K562 (cell line): ENCODE measurements around the gene PLD1. TPM values are rescaled to one million over a fixed set of nuclear protein-coding genes. Genes with fewer than 3 reads are reported as not detected.

ENCODE experiments used
- ATAC-seq: fragments of 200-7000 bp; cut with Tn5 transposase; 3 replicates; pipeline ENCODE4 v1.9.1; 2020; ENCODE audit warnings: moderate library complexity
- BruUV-seq: library from RNA; stranded (reverse); fragments of 400-500 nt; replicated peaks from 2 replicates; lab custom pipeline; 2021; lab: Mats Ljungman, UMichigan
- CTCF ChIA-PET: fragments of 300-600 bp; formaldehyde crosslinking; extraction: SDS; loops from one replicate; lab custom pipeline; 2021; ENCODE audit warnings: low intra/inter-chr PET ratio; lab: Yijun Ruan, JAX
- POLR2A ChIA-PET: fragments of 300-600, 350-650 bp; sonication (Branson Sonifier 250); formaldehyde crosslinking; extraction: SDS; loops from one replicate; lab custom pipeline; 2021; ENCODE audit warnings: antibody characterized with exemption, inconsistent platforms; lab: Yijun Ruan, JAX
- DNase-seq, 4 experiments: peaks; one replicate each; pipeline versions ENCODE4 v3.0.0 to v3.0.0-alpha.2; 2011 to 2018; ENCODE audit warnings: low spot score in 3 of 4, mixed read lengths in 3 of 4; ENCODE audit errors: extremely low read depth in 1 of 4
- FAIRE-seq: peaks from 2 replicates; lab custom pipeline; 2011; peaks lifted over from hg19 to GRCh38; lab: Jason Lieb, UNC
- H2AFZ ChIP-seq: 2 replicates; pipeline ENCODE4 v1.6.0; 2011; ENCODE audit warnings: low read depth, low read length, control low read depth, inconsistent platforms
- H3K27ac ChIP-seq: fragments of 200-600 bp; 3 replicates; pipeline ENCODE4 v1.8.0; 2011; ENCODE audit warnings: low read depth, mild to moderate bottlenecking, control low read depth, inconsistent platforms, low read length, moderate library complexity, mixed read lengths; ENCODE audit errors: extremely low read depth
- H3K27me3 ChIP-seq, 2 experiments: fragments of 300-600 bp in 1 of 2; 2 replicates in 1 of 2; 3 replicates in 1 of 2; pipeline versions ENCODE4 v1.6.0 to v1.8.0; 2011; ENCODE audit warnings: inconsistent platforms in 2 of 2, low read length in 2 of 2, mild to moderate bottlenecking in 1 of 2, mixed read lengths in 1 of 2, moderate library complexity in 1 of 2; ENCODE audit not compliant: control insufficient read depth in 2 of 2, insufficient read depth in 2 of 2
- H3K36me3 ChIP-seq: fragments of 300-600 bp; 3 replicates; pipeline ENCODE4 v1.8.0; 2011; ENCODE audit warnings: mild to moderate bottlenecking, low read length, inconsistent platforms; ENCODE audit not compliant: control insufficient read depth, insufficient read depth
- H3K4me1 ChIP-seq, 2 experiments: fragments of 200-600 bp in 1 of 2; replicated peaks in 1 of 2; 2 replicates in 1 of 2; 3 replicates in 1 of 2; pipeline versions ENCODE4 v1.5.1 to v1.8.0; 2011; ENCODE audit warnings: inconsistent platforms in 2 of 2, low read length in 2 of 2, mild to moderate bottlenecking in 1 of 2, mixed read lengths in 1 of 2, moderate library complexity in 1 of 2; ENCODE audit not compliant: control insufficient read depth in 2 of 2, insufficient read depth in 2 of 2
- H3K4me2 ChIP-seq: 2 replicates; pipeline ENCODE4 v1.6.1; 2011; ENCODE audit warnings: low read length, control low read depth, inconsistent platforms, mixed read lengths; ENCODE audit not compliant: insufficient read depth
- H3K4me3 ChIP-seq: fragments of 200-600 bp; sonication (generic), shearing (Covaris generic); 2 replicates; pipeline ENCODE4 v1.5.1; 2016; ENCODE audit warnings: control low read depth, inconsistent platforms
- H3K79me2 ChIP-seq: fragments of 200-600 bp; 3 replicates; pipeline ENCODE4 v1.8.0; 2011; ENCODE audit warnings: low read length, inconsistent platforms; ENCODE audit not compliant: control insufficient read depth, insufficient read depth
- H3K9ac ChIP-seq, 2 experiments: 2 replicates each; pipeline versions ENCODE4 v1.6.0 to v1.6.1; 2011; ENCODE audit warnings: low read depth in 2 of 2, low read length in 2 of 2, control low read depth in 1 of 2, inconsistent platforms in 1 of 2, mild to moderate bottlenecking in 1 of 2, mixed read lengths in 1 of 2; ENCODE audit not compliant: insufficient read depth in 1 of 2
- H3K9me1 ChIP-seq: one replicate; pipeline ENCODE4 v1.6.0; 2011; ENCODE audit warnings: inconsistent platforms, mild to moderate bottlenecking, low read length, moderate library complexity; ENCODE audit not compliant: control insufficient read depth, insufficient read depth
- H3K9me3 ChIP-seq: replicated peaks from 2 replicates; pipeline ENCODE4 v1.5.1; 2011; ENCODE audit warnings: low read depth, low read length, inconsistent platforms; ENCODE audit not compliant: control insufficient read depth, insufficient read depth
- H4K20me1 ChIP-seq: replicated peaks from 2 replicates; pipeline ENCODE4 v1.6.1; 2011; ENCODE audit warnings: low read length, inconsistent platforms, mixed read lengths; ENCODE audit not compliant: control insufficient read depth, insufficient read depth
- E2F3 ChIP-seq: fragments of 250-450 bp; sonication (Bioruptor Pico); IDR thresholded peaks from 2 replicates; pipeline ENCODE4 v1.4.0; 2020; ENCODE audit warnings: mild to moderate bottlenecking
- KAT8 ChIP-seq: fragments of 450-650 bp; IDR thresholded peaks from 2 replicates; pipeline ENCODE4 v1.6.1; 2016; ENCODE audit warnings: low read depth, mild to moderate bottlenecking
- KDM4B ChIP-seq, 2 experiments: fragments of 450-650 bp in 1 of 2; sonication (generic) in 1 of 2; IDR thresholded peaks; 2 replicates each; pipeline ENCODE4 v1.6.1; 2016 to 2017; ENCODE audit warnings: borderline replicate concordance in 2 of 2, antibody characterized with exemption in 1 of 2, low read depth in 1 of 2, mild to moderate bottlenecking in 1 of 2
- NUFIP1 ChIP-seq: fragments of 450-650 bp; IDR thresholded peaks from 2 replicates; pipeline ENCODE4 v1.6.1; 2018; ENCODE audit not compliant: partially characterized antibody
- ZNF354B ChIP-seq: fragments of 250-450 bp; sonication (Bioruptor Pico); IDR thresholded peaks from 2 replicates; pipeline ENCODE4 v1.4.0; 2020
- WGBS: fragments of 100-300 bp; shearing (Covaris generic); methylation state at CpG from one replicate; pipeline ENCODE4 v1.1.6; 2016; ENCODE audit warnings: low coverage, mixed read lengths; ENCODE audit not compliant: insufficient coverage; ENCODE audit errors: missing lambda C conversion rate; 5-methylcytosine and 5-hydroxymethylcytosine counted together
- in situ Hi-C: fragments of 300-500 bp; cut with MboI; formaldehyde crosslinking; loops from 4 replicates; pipeline ENCODE4 v1.15.0; 2018; ENCODE audit warnings: inconsistent platforms, mixed read lengths
- intact Hi-C: fragments of 100-400 bp; cut with micrococcal nuclease; formaldehyde crosslinking; loops from 2 replicates; pipeline ENCODE4 v1.14.2; 2022
- polyA plus RNA-seq, 8 experiments: library from polyadenylated mRNA; depleted of rRNA in 4 of 8; stranded (reverse) in 5 of 8; unstranded in 3 of 8; fragments of >200 nt; fragmentation: Nextera tagmentation in 2 of 8; fragmentation: Illumina TruSeq in 1 of 8; extraction: Ambion mirVana in 2 of 8; extraction: Trizol in 1 of 8; gene quantifications; 2 replicates each; pipeline versions ENCODE4 v1.2.1 to v1.2.3, GENCODE V29; 2011 to 2014; ENCODE audit warnings: inconsistent platforms in 1 of 8, missing spikeins in 1 of 8
- total RNA-seq, 7 experiments: library from RNA; depleted of rRNA in 6 of 7; stranded (reverse); fragments of >200 nt in 6 of 7; fragmentation: Illumina TruSeq in 2 of 7; extraction: Trizol in 2 of 7; gene quantifications; 2 replicates each; pipeline versions ENCODE4 v1.2.1 to v1.2.3, GENCODE V29; 2011 to 2021; ENCODE audit warnings: low replicate concordance in 1 of 7
- TF ChIP-seq, protein P1 (sequence below): fragments of 450-650 bp; formaldehyde crosslinking; IDR thresholded peaks from 2 replicates; pipeline ENCODE4 v1.4.0; 2020; ENCODE audit warnings: mild to moderate bottlenecking, moderate library complexity
- TF ChIP-seq, protein P2 (sequence below): sonication (generic); formaldehyde crosslinking; IDR thresholded peaks from 2 replicates; pipeline ENCODE4 v1.8.1; 2023; ENCODE audit warnings: missing genetic modification reagents, mild to moderate bottlenecking, borderline replicate concordance
- TF ChIP-seq, protein P3 (sequence below): fragments of 450-650 bp; IDR thresholded peaks from 2 replicates; pipeline ENCODE4 v1.6.1; 2017; ENCODE audit warnings: mild to moderate bottlenecking, moderate library complexity

Gene PLD1
- total and polyA plus RNA-seq, 9 of the 15 experiments (the other 6 are each of a cell fraction or from before 2014, with no cell fraction given): 8.4 to 26.1 (median 18.6) TPM

DNA sequence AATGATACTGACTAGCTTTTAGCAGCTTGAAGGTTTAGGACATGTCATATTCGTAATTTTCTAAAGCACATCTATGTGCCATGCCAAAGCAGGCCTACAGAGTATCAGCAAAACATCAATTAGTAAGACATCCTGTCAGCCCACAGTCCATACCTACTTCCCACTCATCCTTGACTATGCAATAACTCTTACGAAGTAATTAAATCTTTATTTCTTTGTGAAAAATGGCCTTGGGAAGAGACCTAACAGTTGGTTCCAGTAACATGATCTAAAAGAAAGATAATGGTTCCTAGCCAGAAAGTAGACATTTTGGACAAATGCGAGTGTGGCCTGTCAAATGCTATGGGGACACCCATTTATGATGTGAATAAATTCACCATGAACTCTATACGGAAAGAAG is 177.5 kb downstream of the PLD1 start:
- CTCF ChIA-PET: no interaction called here
- Histone ChIP-seq H2AFZ (no peak overlapping the region), H3K27me3 (no peaks in the 10 kb centered on the region), H3K79me2 (no peaks in the 10 kb centered on the region), H3K9ac (no peak overlapping the region), H3K9me1 (no peaks in the 10 kb centered on the region), H3K4me3 (no peak overlapping the region), H3K27ac (no peak overlapping the region), H3K9me3 (no peaks in the 10 kb centered on the region), H3K4me2 (no peak overlapping the region), H3K36me3 (no peaks in the 10 kb centered on the region), H3K4me1 (no peaks in the 10 kb centered on the region), H4K20me1 (no peaks in the 10 kb centered on the region)
- 59% methylated on average over 4 of the region's 4 CpGs for WGBS
- in situ Hi-C loops: no loop called here
- BruUV-seq: no TSS peak
- ATAC-seq: no peak
- no peak for TF ChIP-seq NUFIP1
- TF ChIP-seq, protein P1, sequence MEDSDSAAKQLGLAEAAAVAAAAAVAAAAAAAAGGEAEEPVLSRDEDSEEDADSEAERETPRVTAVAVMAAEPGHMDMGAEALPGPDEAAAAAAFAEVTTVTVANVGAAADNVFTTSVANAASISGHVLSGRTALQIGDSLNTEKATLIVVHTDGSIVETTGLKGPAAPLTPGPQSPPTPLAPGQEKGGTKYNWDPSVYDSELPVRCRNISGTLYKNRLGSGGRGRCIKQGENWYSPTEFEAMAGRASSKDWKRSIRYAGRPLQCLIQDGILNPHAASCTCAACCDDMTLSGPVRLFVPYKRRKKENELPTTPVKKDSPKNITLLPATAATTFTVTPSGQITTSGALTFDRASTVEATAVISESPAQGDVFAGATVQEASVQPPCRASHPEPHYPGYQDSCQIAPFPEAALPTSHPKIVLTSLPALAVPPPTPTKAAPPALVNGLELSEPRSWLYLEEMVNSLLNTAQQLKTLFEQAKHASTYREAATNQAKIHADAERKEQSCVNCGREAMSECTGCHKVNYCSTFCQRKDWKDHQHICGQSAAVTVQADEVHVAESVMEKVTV (CRISPR knock-in tag): no peak
- TF ChIP-seq, protein P2, sequence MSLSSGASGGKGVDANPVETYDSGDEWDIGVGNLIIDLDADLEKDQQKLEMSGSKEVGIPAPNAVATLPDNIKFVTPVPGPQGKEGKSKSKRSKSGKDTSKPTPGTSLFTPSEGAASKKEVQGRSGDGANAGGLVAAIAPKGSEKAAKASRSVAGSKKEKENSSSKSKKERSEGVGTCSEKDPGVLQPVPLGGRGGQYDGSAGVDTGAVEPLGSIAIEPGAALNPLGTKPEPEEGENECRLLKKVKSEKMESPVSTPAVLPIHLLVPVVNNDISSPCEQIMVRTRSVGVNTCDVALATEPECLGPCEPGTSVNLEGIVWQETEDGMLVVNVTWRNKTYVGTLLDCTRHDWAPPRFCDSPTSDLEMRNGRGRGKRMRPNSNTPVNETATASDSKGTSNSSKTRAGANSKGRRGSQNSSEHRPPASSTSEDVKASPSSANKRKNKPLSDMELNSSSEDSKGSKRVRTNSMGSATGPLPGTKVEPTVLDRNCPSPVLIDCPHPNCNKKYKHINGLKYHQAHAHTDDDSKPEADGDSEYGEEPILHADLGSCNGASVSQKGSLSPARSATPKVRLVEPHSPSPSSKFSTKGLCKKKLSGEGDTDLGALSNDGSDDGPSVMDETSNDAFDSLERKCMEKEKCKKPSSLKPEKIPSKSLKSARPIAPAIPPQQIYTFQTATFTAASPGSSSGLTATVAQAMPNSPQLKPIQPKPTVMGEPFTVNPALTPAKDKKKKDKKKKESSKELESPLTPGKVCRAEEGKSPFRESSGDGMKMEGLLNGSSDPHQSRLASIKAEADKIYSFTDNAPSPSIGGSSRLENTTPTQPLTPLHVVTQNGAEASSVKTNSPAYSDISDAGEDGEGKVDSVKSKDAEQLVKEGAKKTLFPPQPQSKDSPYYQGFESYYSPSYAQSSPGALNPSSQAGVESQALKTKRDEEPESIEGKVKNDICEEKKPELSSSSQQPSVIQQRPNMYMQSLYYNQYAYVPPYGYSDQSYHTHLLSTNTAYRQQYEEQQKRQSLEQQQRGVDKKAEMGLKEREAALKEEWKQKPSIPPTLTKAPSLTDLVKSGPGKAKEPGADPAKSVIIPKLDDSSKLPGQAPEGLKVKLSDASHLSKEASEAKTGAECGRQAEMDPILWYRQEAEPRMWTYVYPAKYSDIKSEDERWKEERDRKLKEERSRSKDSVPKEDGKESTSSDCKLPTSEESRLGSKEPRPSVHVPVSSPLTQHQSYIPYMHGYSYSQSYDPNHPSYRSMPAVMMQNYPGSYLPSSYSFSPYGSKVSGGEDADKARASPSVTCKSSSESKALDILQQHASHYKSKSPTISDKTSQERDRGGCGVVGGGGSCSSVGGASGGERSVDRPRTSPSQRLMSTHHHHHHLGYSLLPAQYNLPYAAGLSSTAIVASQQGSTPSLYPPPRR: no peak
- TF ChIP-seq KDM4B (IDR thresholded peaks at IDR 0.05; ENCODE audit: borderline replicate concordance in 2 of 2, low read depth in 1 of 2): no peak
- no peak for TF ChIP-seq E2F3 (CRISPR knock-in tag)
- no peak for TF ChIP-seq ZNF354B (CRISPR knock-in tag)
- TF ChIP-seq, protein P3, sequence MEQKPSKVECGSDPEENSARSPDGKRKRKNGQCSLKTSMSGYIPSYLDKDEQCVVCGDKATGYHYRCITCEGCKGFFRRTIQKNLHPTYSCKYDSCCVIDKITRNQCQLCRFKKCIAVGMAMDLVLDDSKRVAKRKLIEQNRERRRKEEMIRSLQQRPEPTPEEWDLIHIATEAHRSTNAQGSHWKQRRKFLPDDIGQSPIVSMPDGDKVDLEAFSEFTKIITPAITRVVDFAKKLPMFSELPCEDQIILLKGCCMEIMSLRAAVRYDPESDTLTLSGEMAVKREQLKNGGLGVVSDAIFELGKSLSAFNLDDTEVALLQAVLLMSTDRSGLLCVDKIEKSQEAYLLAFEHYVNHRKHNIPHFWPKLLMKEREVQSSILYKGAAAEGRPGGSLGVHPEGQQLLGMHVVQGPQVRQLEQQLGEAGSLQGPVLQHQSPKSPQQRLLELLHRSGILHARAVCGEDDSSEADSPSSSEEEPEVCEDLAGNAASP: no peak
- no peak for TF ChIP-seq KAT8
- no peak for DNase-seq
- no peak for FAIRE-seq
- intact Hi-C loops: no loop called here
- POLR2A ChIA-PET: no interaction called here
